ENCODE data around the gene TMSB10.

Gene TMSB10

GRCh38 chr2:84906900-84907714 lies 1.7 kb downstream of the TMSB10 start:
- TF ChIP-seq, protein P1, sequence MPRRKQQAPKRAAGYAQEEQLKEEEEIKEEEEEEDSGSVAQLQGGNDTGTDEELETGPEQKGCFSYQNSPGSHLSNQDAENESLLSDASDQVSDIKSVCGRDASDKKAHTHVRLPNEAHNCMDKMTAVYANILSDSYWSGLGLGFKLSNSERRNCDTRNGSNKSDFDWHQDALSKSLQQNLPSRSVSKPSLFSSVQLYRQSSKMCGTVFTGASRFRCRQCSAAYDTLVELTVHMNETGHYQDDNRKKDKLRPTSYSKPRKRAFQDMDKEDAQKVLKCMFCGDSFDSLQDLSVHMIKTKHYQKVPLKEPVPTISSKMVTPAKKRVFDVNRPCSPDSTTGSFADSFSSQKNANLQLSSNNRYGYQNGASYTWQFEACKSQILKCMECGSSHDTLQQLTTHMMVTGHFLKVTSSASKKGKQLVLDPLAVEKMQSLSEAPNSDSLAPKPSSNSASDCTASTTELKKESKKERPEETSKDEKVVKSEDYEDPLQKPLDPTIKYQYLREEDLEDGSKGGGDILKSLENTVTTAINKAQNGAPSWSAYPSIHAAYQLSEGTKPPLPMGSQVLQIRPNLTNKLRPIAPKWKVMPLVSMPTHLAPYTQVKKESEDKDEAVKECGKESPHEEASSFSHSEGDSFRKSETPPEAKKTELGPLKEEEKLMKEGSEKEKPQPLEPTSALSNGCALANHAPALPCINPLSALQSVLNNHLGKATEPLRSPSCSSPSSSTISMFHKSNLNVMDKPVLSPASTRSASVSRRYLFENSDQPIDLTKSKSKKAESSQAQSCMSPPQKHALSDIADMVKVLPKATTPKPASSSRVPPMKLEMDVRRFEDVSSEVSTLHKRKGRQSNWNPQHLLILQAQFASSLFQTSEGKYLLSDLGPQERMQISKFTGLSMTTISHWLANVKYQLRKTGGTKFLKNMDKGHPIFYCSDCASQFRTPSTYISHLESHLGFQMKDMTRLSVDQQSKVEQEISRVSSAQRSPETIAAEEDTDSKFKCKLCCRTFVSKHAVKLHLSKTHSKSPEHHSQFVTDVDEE (CRISPR knock-in tag; IDR thresholded peaks at IDR 0.05) = no peak
- TF ChIP-seq ZNF565 (CRISPR knock-in tag; conservative IDR thresholded peaks at IDR 0.05; ENCODE audit: low read depth) (no peak), GLIS3 (CRISPR knock-in tag; IDR thresholded peaks at IDR 0.05) (peak; percentile 35; the same call in 1 of the 2 replicates), POU6F1 (CRISPR knock-in tag; IDR thresholded peaks at IDR 0.05; ENCODE audit: borderline replicate concordance, low read depth) (no peak)
- peak; percentile 29 for ATAC-seq

- TF ChIP-seq ZNF70 (CRISPR knock-in tag; IDR thresholded peaks at IDR 0.05) (no peak), ISL1 (CRISPR knock-in tag; IDR thresholded peaks at IDR 0.05) (no peak), ZNF565 (CRISPR knock-in tag; conservative IDR thresholded peaks at IDR 0.05; ENCODE audit: low read depth) (no peak), ZNF8 (CRISPR knock-in tag; IDR thresholded peaks at IDR 0.05) (no peak), TCF4 (CRISPR knock-in tag; IDR thresholded peaks at IDR 0.05; ENCODE audit: borderline replicate concordance) (no peak), GLIS3 (CRISPR knock-in tag; IDR thresholded peaks at IDR 0.05) (no peak), CSRNP3 (CRISPR knock-in tag; IDR thresholded peaks at IDR 0.05) (no peak), ZFP30 (CRISPR knock-in tag; IDR thresholded peaks at IDR 0.05) (no peak), CSDC2 (CRISPR knock-in tag; IDR thresholded peaks at IDR 0.05) (no peak), ZC3H10 (CRISPR knock-in tag; IDR thresholded peaks at IDR 0.05) (no peak), BACH2 (CRISPR knock-in tag; IDR thresholded peaks at IDR 0.05; ENCODE audit: borderline replicate concordance) (no peak)
- TF ChIP-seq, protein P1 (CRISPR knock-in tag; IDR thresholded peaks at IDR 0.05) = no peak
- ATAC-seq = no peak
Observed at GRCh38 chr2:84908948-84909713, 3.7 kb downstream of the TMSB10 start.

- ATAC-seq = no peak
- no peak for TF ChIP-seq OSR1 (CRISPR knock-in tag; IDR thresholded peaks at IDR 0.05)
Observed at GRCh38 chr2:84911135-84911678, 5.8 kb downstream of the TMSB10 start.

DNA sequence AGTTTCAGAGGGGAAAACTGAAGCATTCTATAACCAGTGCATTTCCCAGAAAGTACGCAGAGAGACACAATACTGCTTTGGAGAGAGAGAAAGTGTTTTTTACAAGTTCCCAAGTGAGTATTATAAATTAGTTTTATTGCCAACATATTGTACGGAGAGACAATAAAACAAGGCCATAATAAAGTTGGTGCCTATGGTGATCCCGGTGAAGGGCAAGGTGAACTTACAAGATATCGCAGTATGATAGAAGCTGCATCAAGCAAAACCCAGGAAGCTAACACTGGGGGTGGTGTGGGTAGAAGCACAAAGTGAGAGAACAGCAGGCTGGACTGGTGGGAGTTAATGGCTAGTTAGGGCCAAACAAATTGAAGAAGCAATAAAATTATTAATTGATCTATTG lies 7.5 kb downstream of the TMSB10 start:
- no peak for ATAC-seq
- TF ChIP-seq ZNF70 (CRISPR knock-in tag; IDR thresholded peaks at IDR 0.05) (no peak), TOX (CRISPR knock-in tag; IDR thresholded peaks at IDR 0.05; ENCODE audit: borderline replicate concordance) (no peak), TCF4 (CRISPR knock-in tag; IDR thresholded peaks at IDR 0.05; ENCODE audit: borderline replicate concordance) (no peak), ZC3H10 (CRISPR knock-in tag; IDR thresholded peaks at IDR 0.05) (no peak), PATZ1 (CRISPR knock-in tag; IDR thresholded peaks at IDR 0.05; ENCODE audit: borderline replicate concordance) (no peak), RARB (CRISPR knock-in tag; IDR thresholded peaks at IDR 0.05) (no peak)
- TF ChIP-seq, protein P1 (CRISPR knock-in tag; IDR thresholded peaks at IDR 0.05) = no peak

Data from SK-N-SH treated with all-trans-retinoic acid at 6 μM for 48 hours (cell line).